Lower leg skin (tissue), 3 donors: Measurements from ENCODE around the gene SIMC1.
"Not testable (repeated sequence)": the region's sequence is repeated elsewhere in the genome, so short reads cannot be mapped to it uniquely, and the experiment has no call there.

ENCODE experiments used
- CTCF ChIP-seq, 3 donors: fragments of 450-650 bp; IDR thresholded peaks; one replicate each; pipeline ENCODE4 v1.5.1; 2016; ENCODE audit warnings: antibody characterized with exemption in 3 of 3, mild to moderate bottlenecking in 3 of 3, moderate library complexity in 2 of 3
- POLR2A ChIP-seq, 2 donors: fragments of 450-650 bp; IDR thresholded peaks; one replicate each; pipeline ENCODE4 v1.6.1; 2016 to 2017; ENCODE audit warnings: antibody characterized with exemption in 2 of 2, mild to moderate bottlenecking in 1 of 2, moderate library complexity in 1 of 2

GRCh38 chr5:176192722-176193117 is 45.5 kb upstream of the SIMC1 start:
- not testable (repeated sequence) for TF ChIP-seq POLR2A, CTCF (IDR thresholded peaks at IDR 0.05)
